Activated B cell treated with CpG ODN at 0.5 μM for 24 hours (primary cell): Measurements from ENCODE around the gene TXNL1. TPM values are rescaled to one million over a fixed set of nuclear protein-coding genes. Genes with fewer than 3 reads are reported as not detected.
A peak's percentile ranks its signal among the peaks of the same experiment; 100 is the strongest.

ENCODE experiments used
- ATAC-seq: fragments of 200-7000 bp; cut with Tn5 transposase; one replicate; pipeline ENCODE4 v1.10.0; 2021; ENCODE audit warnings: low read depth, mild to moderate bottlenecking, moderate library complexity
- CTCF ChIA-PET: fragments of 350-600 bp; sonication (Branson Sonifier 250); formaldehyde crosslinking; loops from one replicate; lab custom pipeline; 2021; ENCODE audit warnings: antibody characterized with exemption; lab: Charles Lee
- POLR2A ChIA-PET: fragments of 350-600 bp; sonication (Branson Sonifier 250); formaldehyde crosslinking; loops from one replicate; lab custom pipeline; 2021; ENCODE audit warnings: antibody characterized with exemption; lab: Charles Lee
- DNase-seq: peaks from one replicate; pipeline ENCODE4 v3.0.0; 2022
- H3K27ac Mint-ChIP-seq: one replicate; pipeline ENCODE4 v1.8.0; 2020; ENCODE audit warnings: mixed read lengths
- H3K27me3 Mint-ChIP-seq: one replicate; pipeline ENCODE4 v1.8.0; 2021; ENCODE audit warnings: mixed read lengths
- H3K36me3 Mint-ChIP-seq: one replicate; pipeline ENCODE4 v1.8.0; 2021; ENCODE audit warnings: low read depth, mixed read lengths
- H3K4me1 Mint-ChIP-seq: one replicate; pipeline ENCODE4 v1.8.0; 2021; ENCODE audit warnings: mixed read lengths
- H3K4me3 Mint-ChIP-seq: one replicate; pipeline ENCODE4 v1.8.0; 2020; ENCODE audit warnings: mild to moderate bottlenecking, mixed read lengths
- H3K9me3 Mint-ChIP-seq: one replicate; pipeline ENCODE4 v1.8.0; 2020; ENCODE audit warnings: mixed read lengths
- CTCF ChIP-seq: fragments of 200-600 bp; IDR thresholded peaks from one replicate; pipeline ENCODE4 v1.8.0; 2022; ENCODE audit warnings: antibody characterized with exemption, mild to moderate bottlenecking
- intact Hi-C: fragments of 100-400 bp; cut with micrococcal nuclease; formaldehyde crosslinking; loops from one replicate; pipeline ENCODE4 v1.15.1; 2024
- total RNA-seq: library from RNA; stranded (reverse); gene quantifications from 2 replicates; pipeline ENCODE4 v1.2.3, GENCODE V29; 2022

The TXNL1 gene
- total RNA-seq = 53.4 and 55.4 TPM in 2 replicates

GRCh38 chr18:56638232-56639103 lies at the start of gene TXNL1:
TXNL1 (minus strand) TSS chr18:56638592; CDS start chr18:56638440, 152 bp downstream.
- Mint-ChIP-seq H3K27me3 (no peaks in the 10 kb centered on the region), H3K4me1 (peaks cover 52% of the 10 kb centered on the region), H3K36me3 (peaks cover 26% of the 10 kb centered on the region), H3K9me3 (no peaks in the 10 kb centered on the region), H3K4me3 (peak within 1 kb of the TSS; percentile 96), H3K27ac (peak within 1 kb of the TSS; percentile 99)
- DNase-seq (peak; percentile 95), ATAC-seq (peak; percentile 96)
- POLR2A ChIA-PET = interaction anchor here (0.6 to 5.4 kb wide), 5 partner anchors 9 to 1317 kb away, joined by 3 to 56 read pairs (median 7); partner anchors contain the start of gene WDR7
- intact Hi-C loops = loop anchor here (1.0 to 10.0 kb wide), 9 partner anchors 13 to 1318 kb away; partner anchors contain the start of genes NARS1, ONECUT2, TCF4 and WDR7
- TF ChIP-seq CTCF = no peak
- CTCF ChIA-PET = no interaction called here

GRCh38 chr18:56684277-56684676 lies 45.9 kb upstream of the TXNL1 start:
- ChIA-PET CTCF (no interaction called here), POLR2A (no interaction called here)
- Mint-ChIP-seq H3K4me3 (no peak overlapping the region), H3K4me1 (no peaks in the 10 kb centered on the region), H3K36me3 (peaks cover 53% of the 10 kb centered on the region), H3K9me3 (no peaks in the 10 kb centered on the region), H3K27ac (no peak overlapping the region), H3K27me3 (no peaks in the 10 kb centered on the region)
- DNase-seq (no peak), ATAC-seq (no peak)
- no peak for TF ChIP-seq CTCF
- intact Hi-C loops = no loop called here

- DNase-seq (no peak), ATAC-seq (no peak)
- Mint-ChIP-seq H3K4me3 (no peak overlapping the region), H3K27ac (no peak overlapping the region), H3K27me3 (no peaks in the 10 kb centered on the region), H3K4me1 (no peaks in the 10 kb centered on the region), H3K9me3 (peaks cover 11% of the 10 kb centered on the region), H3K36me3 (peaks cover 47% of the 10 kb centered on the region)
- intact Hi-C loops = no loop called here
- POLR2A ChIA-PET = no interaction called here
- no peak for TF ChIP-seq CTCF
- CTCF ChIA-PET = no interaction called here
These were observed 40.6 kb upstream of the TXNL1 start for GRCh38 chr18:56678836-56679565.

- POLR2A ChIA-PET = no interaction called here
- H3K36me3 Mint-ChIP-seq = peaks cover 49% of the 10 kb centered on the region
- peaks cover under 1% of the 10 kb centered on the region for H3K4me1 Mint-ChIP-seq
- peaks cover 11% of the 10 kb centered on the region for H3K9me3 Mint-ChIP-seq
- intact Hi-C loops = no loop called here
- ATAC-seq (no peak), DNase-seq (no peak)
- H3K27me3 Mint-ChIP-seq = no peaks in the 10 kb centered on the region
- no peak overlapping the region for H3K4me3 Mint-ChIP-seq
- CTCF ChIA-PET = no interaction called here
- no peak for TF ChIP-seq CTCF
- no peak overlapping the region for H3K27ac Mint-ChIP-seq
These were observed 38.2 kb upstream of the TXNL1 start for GRCh38 chr18:56676639-56677038.

GRCh38 chr18:56672981-56673380 lies 34.6 kb upstream of the TXNL1 start:
- no peak for DNase-seq
- peaks cover 9% of the 10 kb centered on the region for H3K9me3 Mint-ChIP-seq
- intact Hi-C loops = no loop called here
- no peak overlapping the region for H3K27ac Mint-ChIP-seq
- ChIA-PET POLR2A (no interaction called here), CTCF (no interaction called here)
- no peak for TF ChIP-seq CTCF
- peaks cover 39% of the 10 kb centered on the region for H3K36me3 Mint-ChIP-seq
- H3K4me1 Mint-ChIP-seq = peaks cover 10% of the 10 kb centered on the region
- H3K27me3 Mint-ChIP-seq = no peaks in the 10 kb centered on the region
- no peak for ATAC-seq
- H3K4me3 Mint-ChIP-seq = no peak overlapping the region
